Loucy (cell line): ENCODE data around the gene PEAR1.

Experiments
- H2AFZ ChIP-seq: fragments of 200-600 bp; sonication (generic); 2 replicates; pipeline ENCODE4 v1.6.0; 2016; ENCODE audit warnings: antibody characterized with exemption, mild to moderate bottlenecking, low read length, moderate library complexity
- H3F3A ChIP-seq: fragments of 200-600 bp; 2 replicates; pipeline ENCODE4 v1.6.0; 2016; ENCODE audit warnings: antibody characterized with exemption, low read depth, mild to moderate bottlenecking
- H3K27me3 ChIP-seq: fragments of 200-600 bp; sonication (generic); 2 replicates; pipeline ENCODE4 v1.6.1; 2014; ENCODE audit warnings: low read length, mild to moderate bottlenecking; ENCODE audit not compliant: insufficient read depth, poor library complexity, severe bottlenecking
- H3K36me3 ChIP-seq: fragments of 200-600 bp; sonication (generic); 2 replicates; pipeline ENCODE4 v1.6.1; 2016; ENCODE audit warnings: low read length; ENCODE audit not compliant: insufficient read depth
- H3K4me1 ChIP-seq: fragments of 200-600 bp; sonication (generic); 2 replicates; pipeline ENCODE4 v1.5.1; 2014; ENCODE audit warnings: low read length, mild to moderate bottlenecking; ENCODE audit not compliant: insufficient read depth, poor library complexity, severe bottlenecking
- H3K4me2 ChIP-seq: fragments of 200-600 bp; sonication (generic); 2 replicates; pipeline ENCODE4 v1.6.0; 2014; ENCODE audit warnings: antibody characterized with exemption, low read length, low read depth, mild to moderate bottlenecking; ENCODE audit not compliant: poor library complexity, severe bottlenecking
- H3K4me3 ChIP-seq: fragments of 200-600 bp; sonication (generic); 2 replicates; pipeline ENCODE4 v1.5.1; 2014; ENCODE audit warnings: low read length, mild to moderate bottlenecking, mixed read lengths; ENCODE audit not compliant: poor library complexity, severe bottlenecking
- H3K79me2 ChIP-seq: fragments of 200-600 bp; sonication (generic); 2 replicates; pipeline ENCODE4 v1.6.1; 2014; ENCODE audit warnings: low read length; ENCODE audit not compliant: insufficient read depth
- H3K9ac ChIP-seq: fragments of 200-600 bp; sonication (generic); 2 replicates; pipeline ENCODE4 v1.6.0; 2014; ENCODE audit warnings: mild to moderate bottlenecking, low read depth, low read length, moderate library complexity; ENCODE audit not compliant: poor library complexity, severe bottlenecking
- H3K9me2 ChIP-seq: fragments of 200-600 bp; sonication (generic); replicated peaks from 2 replicates; pipeline ENCODE4 v1.6.1; 2016; ENCODE audit warnings: low read depth, low read length, mixed read lengths
- H3K9me3 ChIP-seq: fragments of 200-600 bp; sonication (generic); 2 replicates; pipeline ENCODE4 v1.6.1; 2014; ENCODE audit warnings: mild to moderate bottlenecking, antibody characterized with exemption, low read length, low read depth; ENCODE audit not compliant: insufficient read depth
- H4K20me1 ChIP-seq: fragments of 200-600 bp; sonication (generic); 2 replicates; pipeline ENCODE4 v1.6.0; 2014; ENCODE audit warnings: antibody characterized with exemption, low read length, mild to moderate bottlenecking; ENCODE audit not compliant: insufficient read depth, poor library complexity, severe bottlenecking
- EZH2phosphoT487 ChIP-seq: fragments of 200-600 bp; IDR thresholded peaks from 2 replicates; pipeline ENCODE4 v1.6.1; 2018; ENCODE audit warnings: antibody characterized with exemption, mild to moderate bottlenecking, moderate library complexity, borderline replicate concordance
- TF ChIP-seq, protein P1 (sequence below): fragments of 200-600 bp; sonication (generic); conservative IDR thresholded peaks from 2 replicates; pipeline ENCODE4 v1.5.1; 2014; ENCODE audit warnings: mild to moderate bottlenecking, antibody characterized with exemption, low read length

Gene PEAR1

GRCh38 chr1:156893048-156893953 is at the start of gene PEAR1:
Gene PEAR1 (plus strand): TSS chr1:156893718. CDS start chr1:156903927, 10,209 bp downstream.
- Histone ChIP-seq H3K4me3 (no peak within 1 kb of the TSS), H4K20me1 (no peaks in the 10 kb centered on the region), H3K79me2 (no peaks in the 10 kb centered on the region), H3K9me3 (no peaks in the 10 kb centered on the region), H3F3A (no peaks in the 10 kb centered on the region), H3K36me3 (no peaks in the 10 kb centered on the region), H3K4me1 (no peaks in the 10 kb centered on the region), H2AFZ (no peak within 1 kb of the TSS), H3K9me2 (no peaks in the 10 kb centered on the region), H3K27me3 (no peaks in the 10 kb centered on the region), H3K4me2 (no peak within 1 kb of the TSS), H3K9ac (no peak within 1 kb of the TSS)
- TF ChIP-seq, protein P1, sequence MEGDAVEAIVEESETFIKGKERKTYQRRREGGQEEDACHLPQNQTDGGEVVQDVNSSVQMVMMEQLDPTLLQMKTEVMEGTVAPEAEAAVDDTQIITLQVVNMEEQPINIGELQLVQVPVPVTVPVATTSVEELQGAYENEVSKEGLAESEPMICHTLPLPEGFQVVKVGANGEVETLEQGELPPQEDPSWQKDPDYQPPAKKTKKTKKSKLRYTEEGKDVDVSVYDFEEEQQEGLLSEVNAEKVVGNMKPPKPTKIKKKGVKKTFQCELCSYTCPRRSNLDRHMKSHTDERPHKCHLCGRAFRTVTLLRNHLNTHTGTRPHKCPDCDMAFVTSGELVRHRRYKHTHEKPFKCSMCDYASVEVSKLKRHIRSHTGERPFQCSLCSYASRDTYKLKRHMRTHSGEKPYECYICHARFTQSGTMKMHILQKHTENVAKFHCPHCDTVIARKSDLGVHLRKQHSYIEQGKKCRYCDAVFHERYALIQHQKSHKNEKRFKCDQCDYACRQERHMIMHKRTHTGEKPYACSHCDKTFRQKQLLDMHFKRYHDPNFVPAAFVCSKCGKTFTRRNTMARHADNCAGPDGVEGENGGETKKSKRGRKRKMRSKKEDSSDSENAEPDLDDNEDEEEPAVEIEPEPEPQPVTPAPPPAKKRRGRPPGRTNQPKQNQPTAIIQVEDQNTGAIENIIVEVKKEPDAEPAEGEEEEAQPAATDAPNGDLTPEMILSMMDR: no peak
- no peak for TF ChIP-seq EZH2phosphoT487

GRCh38 chr1:156844102-156844501 is 49.4 kb upstream of the PEAR1 start:
- H2AFZ ChIP-seq: no peak overlapping the region
- H3K36me3 ChIP-seq: no peaks in the 10 kb centered on the region
- TF ChIP-seq, protein P1: peak; percentile 26; the same call in 1 of the 2 replicates
- TF ChIP-seq EZH2phosphoT487: no peak
- H3F3A ChIP-seq: no peaks in the 10 kb centered on the region
- H3K4me2 ChIP-seq: no peak overlapping the region
- no peaks in the 10 kb centered on the region for H3K9me3 ChIP-seq
- no peaks in the 10 kb centered on the region for H4K20me1 ChIP-seq
- no peaks in the 10 kb centered on the region for H3K79me2 ChIP-seq
- H3K4me1 ChIP-seq: no peaks in the 10 kb centered on the region
- H3K9ac ChIP-seq: no peak overlapping the region
- H3K9me2 ChIP-seq: no peaks in the 10 kb centered on the region
- H3K4me3 ChIP-seq: no peak overlapping the region
- no peaks in the 10 kb centered on the region for H3K27me3 ChIP-seq

DNA sequence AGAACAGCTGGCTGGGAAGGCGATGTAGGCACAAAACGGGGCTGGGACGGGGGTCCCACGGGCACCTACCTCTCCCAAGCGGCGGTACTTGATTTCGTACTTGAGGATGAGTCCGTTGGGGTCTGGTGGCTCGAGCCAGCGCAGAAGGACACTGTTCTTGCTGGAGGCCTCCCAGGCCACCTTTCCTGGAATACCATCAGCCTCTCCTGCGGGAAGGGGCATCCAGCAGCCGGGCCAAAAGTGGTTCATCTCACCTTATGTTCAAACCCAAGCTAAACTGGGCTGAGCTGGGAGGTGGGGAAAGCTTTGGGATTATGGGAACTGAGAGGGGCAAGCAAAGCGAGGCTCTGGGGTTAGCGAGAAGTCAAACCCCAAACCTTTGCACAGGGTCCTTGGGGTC is 48.9 kb upstream of the PEAR1 start:
- no peak overlapping the region for H3K4me2 ChIP-seq
- H4K20me1 ChIP-seq: no peaks in the 10 kb centered on the region
- no peaks in the 10 kb centered on the region for H3K36me3 ChIP-seq
- H3K9me2 ChIP-seq: no peaks in the 10 kb centered on the region
- no peak overlapping the region for H3K9ac ChIP-seq
- TF ChIP-seq, protein P1: no peak
- no peak for TF ChIP-seq EZH2phosphoT487
- H3K79me2 ChIP-seq: no peaks in the 10 kb centered on the region
- H3K9me3 ChIP-seq: no peaks in the 10 kb centered on the region
- H3K4me1 ChIP-seq: no peaks in the 10 kb centered on the region
- H3K27me3 ChIP-seq: no peaks in the 10 kb centered on the region
- no peaks in the 10 kb centered on the region for H3F3A ChIP-seq
- H3K4me3 ChIP-seq: no peak overlapping the region
- H2AFZ ChIP-seq: no peak overlapping the region
